VCaP (cell line): ENCODE results near the gene SLC39A11.

ENCODE experiments used
- H3K27ac ChIP-seq: fragments of 450-650 bp; 2 replicates; pipeline ENCODE4 v1.5.1; 2017
- CTCF ChIP-seq: fragments of 450-650 bp; conservative IDR thresholded peaks from 2 replicates; pipeline ENCODE4 v1.5.1; 2017; ENCODE audit warnings: mild to moderate bottlenecking, moderate library complexity

The SLC39A11 gene

GRCh38 chr17:72853440-72854415 lies 238.8 kb downstream of the SLC39A11 start:
- no peak overlapping the region for H3K27ac ChIP-seq
- no peak for TF ChIP-seq CTCF

DNA sequence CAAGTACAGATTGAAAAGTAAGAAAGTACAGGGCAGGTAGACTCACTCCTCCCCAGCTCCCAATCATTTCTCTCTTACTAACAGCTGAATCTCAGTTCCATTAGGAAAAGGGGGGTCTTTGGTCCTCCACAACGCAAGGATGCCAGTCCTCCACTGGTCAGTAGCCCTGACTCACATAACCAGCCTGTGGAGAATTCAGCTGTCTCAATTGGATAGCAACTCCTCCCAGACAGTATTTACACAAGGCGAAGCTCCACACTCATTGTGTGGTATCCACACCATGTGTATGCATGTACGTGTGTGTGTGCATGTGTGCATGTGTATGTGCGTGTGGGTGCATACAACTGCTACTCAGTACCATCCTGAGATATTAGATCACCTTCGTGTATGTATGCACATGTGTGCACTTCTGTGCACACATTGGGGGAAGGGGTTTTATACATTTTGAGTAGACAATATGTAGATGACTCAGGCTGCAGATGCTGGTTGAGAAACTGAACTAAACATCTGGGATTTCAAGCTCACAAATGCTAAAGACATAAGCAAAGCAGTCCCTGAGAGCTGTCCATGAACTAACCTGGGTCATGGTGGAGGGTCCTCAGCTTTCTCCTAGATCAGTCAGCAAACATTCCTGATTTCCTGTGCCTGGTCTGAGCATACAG lies 240.1 kb downstream of the SLC39A11 start:
- no peak overlapping the region for H3K27ac ChIP-seq
- no peak for TF ChIP-seq CTCF

DNA sequence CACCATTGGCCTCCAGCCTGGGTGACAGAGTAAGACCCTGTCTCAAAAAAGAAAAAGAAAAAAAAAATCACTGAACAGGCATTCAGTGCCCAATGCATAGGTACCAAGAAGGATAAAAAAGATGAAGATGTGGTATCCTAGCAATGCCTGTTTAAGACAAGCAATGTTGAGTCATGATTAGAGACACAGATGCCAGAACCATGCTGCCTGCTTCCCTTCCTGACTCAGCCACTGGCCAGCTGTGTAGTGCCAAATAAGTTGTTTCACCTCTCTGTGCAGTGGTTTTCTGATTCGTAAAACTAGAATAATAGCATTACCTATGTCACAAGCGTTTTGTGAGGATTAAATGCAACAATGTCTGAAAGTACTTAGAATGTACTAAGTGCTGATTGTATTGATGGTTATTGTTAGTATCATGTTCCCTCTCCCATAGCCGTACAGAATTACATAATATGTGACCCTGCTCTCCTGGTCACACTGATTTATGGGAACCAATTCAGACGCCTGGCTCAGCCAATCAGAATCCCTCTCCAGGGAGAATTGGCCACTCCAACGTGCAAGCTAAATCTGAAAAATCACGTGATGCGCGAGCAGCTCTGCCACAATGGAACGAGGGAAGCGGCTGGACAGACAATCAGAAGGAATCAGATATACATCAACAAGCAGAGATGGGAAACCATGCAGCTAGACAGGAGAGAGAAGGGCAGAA lies 241.9 kb downstream of the SLC39A11 start:
- H3K27ac ChIP-seq: no peak overlapping the region
- TF ChIP-seq CTCF: no peak

DNA sequence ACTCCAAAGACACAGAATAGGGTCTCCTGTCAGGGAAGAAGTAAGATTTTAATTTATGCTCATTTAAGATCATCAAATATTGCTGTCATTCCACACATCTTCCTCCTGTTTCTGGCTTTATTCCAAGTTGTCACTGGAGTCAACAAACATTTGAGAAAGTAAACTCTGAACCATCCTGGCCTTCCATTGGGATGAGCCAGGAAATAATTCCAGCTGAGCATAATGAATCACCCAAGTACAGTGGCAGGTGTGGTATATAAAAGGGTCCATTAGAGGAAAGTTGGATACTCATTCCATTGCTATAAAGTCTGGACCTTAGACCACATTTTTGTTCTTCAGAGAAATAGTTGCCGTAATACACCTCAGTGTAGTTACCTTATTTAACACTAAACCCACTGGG lies 246.1 kb downstream of the SLC39A11 start:
- no peak overlapping the region for H3K27ac ChIP-seq
- TF ChIP-seq CTCF: no peak

DNA sequence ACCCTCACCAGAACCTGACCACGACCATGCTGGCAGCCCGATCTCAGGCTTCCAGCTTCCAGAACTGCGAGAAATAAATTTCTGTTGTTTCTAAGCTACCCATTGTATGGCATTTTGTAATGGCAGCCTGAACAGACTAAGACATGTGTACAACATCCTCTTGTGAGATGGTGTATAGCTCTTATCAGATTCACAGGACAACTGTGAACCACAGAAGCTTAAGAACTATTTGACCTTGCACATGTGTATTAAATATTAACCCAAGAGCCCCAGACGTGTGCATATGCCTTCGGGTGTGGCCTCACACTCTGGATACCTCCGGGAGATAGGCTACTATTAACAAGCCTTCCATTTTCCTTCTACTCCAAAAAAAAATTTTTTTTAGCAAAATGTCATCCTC lies 248.9 kb downstream of the SLC39A11 start:
- TF ChIP-seq CTCF: no peak
- no peak overlapping the region for H3K27ac ChIP-seq

GRCh38 chr17:72840019-72840418 lies 252.5 kb downstream of the SLC39A11 start:
- H3K27ac ChIP-seq: no peak overlapping the region
- TF ChIP-seq CTCF: no peak
